Activated T-cell treated with anti-CD3 and anti-CD28 coated beads for 24 hours (primary cell): ENCODE measurements around the gene RPLP1.
A peak's percentile ranks its signal among the peaks of the same experiment; 100 is the strongest.
"Not testable (repeated sequence)": the region's sequence is repeated elsewhere in the genome, so short reads cannot be mapped to it uniquely, and the experiment has no call there.

Source experiments
- DNase-seq: peaks from one replicate; pipeline ENCODE4 v3.0.0-alpha.2; 2020; ENCODE audit warnings: low read depth

RPLP1 gene

GRCh38 chr15:69439623-69440022 lies 13.0 kb upstream of the RPLP1 start:
- DNase-seq: no peak

DNA sequence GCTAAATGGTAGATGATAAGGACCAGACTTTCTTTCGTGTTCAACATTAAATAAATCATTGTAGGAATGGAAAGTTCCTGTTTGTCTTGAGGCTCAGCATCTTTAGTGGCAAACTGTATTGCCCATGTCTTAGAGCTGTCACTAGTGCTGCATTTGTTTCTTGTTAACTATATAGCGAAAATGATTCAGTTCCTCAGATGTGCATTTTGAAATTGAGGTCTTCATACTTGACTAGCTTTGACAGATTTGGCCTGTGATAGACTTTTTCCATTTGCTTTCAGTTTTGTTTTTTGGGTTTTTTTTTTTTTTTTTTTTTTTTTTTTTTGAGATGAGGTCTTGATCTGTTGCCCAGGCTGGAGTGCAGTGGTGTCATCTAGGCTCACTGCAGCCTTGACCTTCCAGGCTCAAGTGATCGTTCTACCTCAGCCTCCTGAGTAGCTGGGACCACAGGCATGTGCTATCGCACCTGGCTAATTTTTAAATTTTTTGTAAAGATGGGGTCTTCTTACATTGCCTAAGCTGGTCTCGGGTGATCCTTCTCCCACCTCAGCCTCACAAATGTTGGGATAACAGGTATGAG lies 9.5 kb upstream of the RPLP1 start:
- no peak for DNase-seq

GRCh38 chr15:69444686-69445085 lies 7.9 kb upstream of the RPLP1 start:
- no peak for DNase-seq

- no peak for DNase-seq
Observed at GRCh38 chr15:69446953-69447352, 5.7 kb upstream of the RPLP1 start.

GRCh38 chr15:69450221-69450620 lies 2.4 kb upstream of the RPLP1 start:
- not testable (repeated sequence) for DNase-seq

DNA sequence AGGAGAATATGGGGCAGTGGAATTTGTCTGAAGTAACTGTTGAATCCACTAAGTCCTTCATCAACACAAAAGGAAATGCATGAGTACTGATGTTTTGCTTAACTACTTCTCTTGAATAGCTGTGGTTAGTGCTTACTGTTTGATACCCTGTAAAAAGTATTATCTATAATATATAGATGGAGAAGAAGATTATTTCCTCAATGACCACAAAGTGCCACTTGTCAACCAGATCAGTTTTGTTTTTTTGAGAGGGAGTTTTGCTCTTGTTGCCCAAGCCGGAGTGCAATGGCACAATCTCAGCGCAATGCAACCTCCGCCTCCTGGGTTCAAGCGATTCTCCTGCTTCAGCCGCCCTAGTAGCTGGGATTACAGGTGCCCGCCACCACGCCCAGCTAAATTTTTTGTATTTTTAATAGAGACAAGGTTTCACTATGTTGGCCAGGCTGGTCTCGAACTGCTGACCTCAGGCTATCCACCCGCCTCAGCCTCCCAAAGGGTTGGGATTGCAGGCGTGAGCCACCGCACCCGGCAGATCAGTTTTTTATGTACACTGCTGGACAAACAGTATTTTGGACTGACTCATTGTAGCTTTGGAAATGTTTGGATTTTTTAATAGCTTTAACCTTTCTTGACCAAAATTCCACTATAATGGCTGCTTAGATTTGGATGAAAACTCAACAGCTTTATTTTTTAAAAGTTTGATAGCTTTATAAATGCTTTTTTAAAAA lies 1.5 kb upstream of the RPLP1 start:
- no peak for DNase-seq

DNA sequence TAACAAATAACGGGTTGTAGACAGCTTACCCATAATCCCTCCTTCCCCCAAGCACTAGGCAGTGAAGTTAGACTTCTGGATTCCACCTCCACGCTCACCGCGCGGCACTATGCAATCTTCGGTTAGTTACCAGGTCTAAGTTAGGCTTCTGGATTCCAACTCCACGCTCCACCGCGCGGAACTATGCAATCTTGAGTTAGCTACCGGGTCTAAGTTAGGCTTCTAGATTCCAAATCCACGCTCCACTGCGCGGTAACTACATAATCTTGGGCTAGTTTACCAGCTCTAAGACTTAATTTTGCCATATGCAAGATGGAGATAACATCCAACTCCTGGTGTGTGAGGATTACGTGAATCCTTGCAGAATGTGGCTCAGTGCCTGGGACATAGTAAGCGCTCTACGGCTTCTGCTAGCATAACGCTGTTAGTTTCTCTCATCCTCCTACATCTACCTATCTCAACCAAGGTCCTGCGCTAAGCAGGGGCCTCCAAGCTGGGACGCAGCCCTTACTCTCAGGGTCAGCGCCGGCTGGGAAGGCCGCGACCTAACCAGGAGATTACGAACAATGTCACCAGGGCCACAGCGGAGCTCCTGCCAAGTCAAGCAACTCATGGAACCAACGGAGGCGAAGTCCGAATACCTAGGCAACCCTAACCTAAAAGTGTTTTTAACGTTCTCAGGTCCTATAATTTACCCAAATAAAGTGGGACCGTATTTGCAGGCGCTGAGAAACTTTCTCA lies 497 bp upstream of the RPLP1 start:
- no peak for DNase-seq

DNA sequence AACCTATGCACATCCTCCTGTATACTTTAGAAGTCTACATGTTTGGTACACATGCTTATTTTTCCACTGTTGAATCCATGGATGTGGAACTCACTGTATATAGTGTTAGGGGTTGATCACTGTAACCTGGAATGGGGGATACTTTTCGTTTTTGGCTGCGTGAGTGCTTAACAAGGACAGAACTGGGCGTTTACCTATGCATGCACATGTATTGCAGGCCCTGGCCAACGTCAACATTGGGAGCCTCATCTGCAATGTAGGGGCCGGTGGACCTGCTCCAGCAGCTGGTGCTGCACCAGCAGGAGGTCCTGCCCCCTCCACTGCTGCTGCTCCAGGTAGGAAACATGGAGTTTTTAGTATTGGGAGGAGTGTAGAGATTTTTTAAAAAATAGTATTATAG lies 2.3 kb downstream of the RPLP1 start:
- DNase-seq: no peak

DNA sequence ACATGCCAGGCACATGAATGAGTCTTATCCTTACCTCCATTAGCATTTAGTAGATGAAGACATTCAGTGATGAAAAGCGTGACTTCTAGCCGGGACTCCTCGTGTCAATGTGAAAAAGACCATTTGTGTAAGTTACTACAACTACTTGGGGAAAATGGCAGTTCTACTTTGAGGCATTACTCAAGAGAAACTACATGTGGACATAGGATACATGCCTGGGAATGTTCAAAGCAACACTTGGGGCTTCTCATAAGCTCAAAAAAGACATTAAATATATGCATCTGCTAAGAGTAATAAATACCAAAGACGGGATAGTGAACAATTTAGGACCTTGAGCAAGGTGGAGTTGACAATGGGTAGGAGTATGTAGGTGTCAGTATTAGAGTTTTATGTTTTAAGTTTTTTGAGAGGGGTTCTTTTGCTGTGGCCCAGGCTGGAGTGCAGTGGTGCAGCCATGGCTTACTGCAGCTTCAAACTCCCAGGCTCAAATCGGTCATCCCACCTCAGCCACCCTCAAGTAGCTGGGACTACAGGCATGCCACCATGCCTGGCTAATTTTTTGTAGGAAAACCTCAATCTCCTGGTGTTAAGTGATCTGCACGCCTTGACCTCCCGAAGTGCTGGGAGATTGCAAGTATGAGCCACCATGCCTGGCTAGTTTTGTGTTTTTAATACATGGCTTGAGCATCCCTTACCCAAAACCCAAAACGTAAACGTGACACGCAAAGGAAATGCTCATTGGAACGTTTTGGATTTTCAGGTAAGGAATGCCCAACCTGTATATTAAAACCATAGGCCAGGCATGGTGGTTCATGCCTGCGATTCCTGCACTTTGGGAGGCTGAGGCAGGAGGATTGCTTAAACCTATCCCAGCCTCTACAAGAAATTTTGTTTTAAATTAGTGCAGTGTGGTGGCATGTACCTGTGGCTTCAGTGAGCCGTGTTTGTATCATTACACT lies 3.9 kb downstream of the RPLP1 start:
- DNase-seq: no peak

GRCh38 chr15:69457304-69458280 lies 5.0 kb downstream of the RPLP1 start:
- DNase-seq: no peak

DNA sequence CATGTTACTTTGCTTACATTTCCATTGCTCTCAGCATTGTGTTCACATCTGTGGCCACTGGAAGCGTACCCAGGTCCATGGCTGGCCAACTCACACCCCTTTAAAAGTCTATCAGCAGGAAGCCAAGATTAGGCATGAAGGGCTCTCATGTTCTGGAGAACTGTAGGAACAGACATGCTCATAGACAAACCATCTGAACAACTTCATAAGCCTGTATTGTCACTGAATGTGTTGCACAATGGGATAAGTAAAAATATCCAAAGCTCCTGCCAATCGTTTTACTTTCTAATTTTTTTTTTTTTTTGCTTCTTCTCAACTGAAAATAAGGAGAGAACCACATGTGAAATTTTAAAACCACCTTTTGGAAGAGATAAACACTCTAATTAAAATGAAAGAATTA lies 6.4 kb downstream of the RPLP1 start:
- no peak for DNase-seq

GRCh38 chr15:69460481-69460880 lies 7.9 kb downstream of the RPLP1 start:
- DNase-seq: no peak

DNA sequence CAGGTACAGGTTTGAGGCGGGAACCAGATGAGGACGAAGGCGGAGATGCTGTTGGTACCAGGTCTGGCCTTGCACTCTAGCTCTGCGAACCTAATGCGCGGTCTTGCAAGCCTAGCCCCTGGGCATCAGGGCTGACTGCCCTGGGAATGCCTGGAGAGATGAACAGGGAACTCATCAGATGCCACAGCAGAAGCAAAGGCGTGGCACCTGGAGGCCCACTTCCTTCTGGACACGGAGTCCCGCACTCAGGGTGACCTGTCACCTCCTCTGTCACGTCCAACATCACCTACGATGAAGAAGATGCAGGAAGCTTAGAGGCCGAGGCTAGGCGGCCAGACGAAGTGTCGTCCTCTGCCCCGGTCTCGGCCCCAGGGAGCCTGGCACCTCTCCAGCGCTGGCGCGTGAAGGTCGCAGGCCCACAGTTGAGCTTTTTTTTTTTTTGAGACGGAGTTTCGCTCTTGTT lies 9.4 kb downstream of the RPLP1 start:
- no peak for DNase-seq

GRCh38 chr15:69462493-69463181 lies 10.0 kb downstream of the RPLP1 start:
- DNase-seq: peak; percentile 91

DNA sequence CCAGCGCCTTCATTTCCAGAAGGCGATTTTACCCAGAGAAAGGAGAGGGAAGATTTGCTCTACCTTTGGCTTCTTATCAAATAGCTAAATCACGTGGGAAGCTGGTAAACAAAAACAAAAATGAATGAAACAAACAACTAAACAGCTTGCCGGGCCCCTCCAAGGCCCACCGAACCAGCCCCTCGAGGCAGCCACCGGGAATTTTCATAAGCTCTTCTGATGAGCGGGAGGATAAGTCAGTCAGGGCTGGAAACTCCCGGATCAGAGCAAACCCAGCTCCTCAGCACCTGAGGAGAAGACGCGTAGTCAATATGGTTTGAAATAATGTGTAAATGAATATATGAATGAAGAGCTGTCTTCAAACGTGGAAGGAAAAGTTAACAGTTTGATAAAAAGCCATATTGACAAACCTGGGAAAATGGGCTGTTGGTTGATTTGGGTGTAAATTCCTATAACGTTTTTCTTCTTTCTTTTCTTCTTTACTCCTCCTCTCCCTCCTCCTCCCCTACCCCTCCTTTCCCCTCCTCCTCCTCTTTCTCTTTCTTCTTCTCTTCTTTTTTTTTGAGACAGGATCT lies 10.7 kb downstream of the RPLP1 start:
- no peak for DNase-seq

DNA sequence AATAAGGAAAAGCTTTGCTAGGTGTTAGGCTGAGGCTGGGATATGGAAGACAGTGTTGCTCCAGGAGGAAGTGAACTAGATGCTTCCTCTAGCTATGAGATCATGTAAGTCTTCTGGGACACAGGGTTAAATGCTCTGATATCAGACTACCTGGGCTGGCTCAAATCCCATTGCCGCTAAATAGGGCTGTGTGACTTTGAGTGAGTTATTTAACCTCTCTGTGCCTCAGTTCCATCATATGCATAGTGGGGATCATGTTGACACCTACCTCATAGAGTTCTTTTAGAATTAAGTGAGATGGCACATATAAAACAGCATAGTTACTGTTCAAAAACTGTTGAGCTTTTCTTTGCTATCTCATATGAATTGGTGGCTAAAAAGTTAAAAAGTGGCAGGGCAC lies 12.6 kb downstream of the RPLP1 start:
- DNase-seq: no peak

- no peak for DNase-seq
Observed at GRCh38 chr15:69466733-69467132, 14.1 kb downstream of the RPLP1 start.

GRCh38 chr15:69467636-69468035 lies 15.0 kb downstream of the RPLP1 start:
- no peak for DNase-seq

- peak; percentile 77 for DNase-seq
Observed at GRCh38 chr15:69468241-69469121, 15.9 kb downstream of the RPLP1 start.
